ENCODE results near the gene MAP7D2. TPM values are rescaled to one million over a fixed set of nuclear protein-coding genes. Genes with fewer than 3 reads are reported as not detected.

Gene MAP7D2
- total and polyA plus RNA-seq, 2 of the 4 experiments (the other 2 are of a cell fraction), result 0.18 to 0.19 TPM

GRCh38 chrX:20042221-20042620, 74.5 kb downstream of the MAP7D2 start:
- Histone ChIP-seq H4K5ac (ENCODE audit: low read depth, low read length) (no peak overlapping the region), H4K91ac (ENCODE audit: insufficient read depth, low read depth, low read length) (no peak overlapping the region), H3K56ac (ENCODE audit: extremely low read depth, insufficient read depth, low read length) (no peak overlapping the region), H3K4ac (ENCODE audit: low read depth, low read length) (no peak overlapping the region), H3K4me2 (ENCODE audit: low read depth, low read length) (no peak overlapping the region), H4K8ac (ENCODE audit: low read depth in 2 of 2, low read length in 2 of 2) (no peak overlapping the region), H3K23ac (ENCODE audit: low read depth, low read length) (no peak overlapping the region), H3K9me3 (ENCODE audit: control insufficient read depth, insufficient read depth, low read length) (no peaks in the 10 kb centered on the region), H2BK120ac (ENCODE audit: low read depth, low read length) (no peak overlapping the region), H3K27me3 (ENCODE audit: control insufficient read depth, insufficient read depth, low read length) (peaks cover 11% of the 10 kb centered on the region), H3K14ac (replicated peaks; ENCODE audit: low read depth, low read length) (no peak overlapping the region), H3K9ac (ENCODE audit: low read depth, low read length) (no peak overlapping the region), H3K4me1 (ENCODE audit: control insufficient read depth, insufficient read depth, low read length) (no peaks in the 10 kb centered on the region), H3K4me3 (ENCODE audit: insufficient read depth, low read depth, low read length) (no peak overlapping the region), H3K36me3 (ENCODE audit: control insufficient read depth, insufficient read depth, low read length) (no peaks in the 10 kb centered on the region), H2AK5ac (ENCODE audit: low read depth, low read length) (no peak overlapping the region), H2AK9ac (replicated peaks; ENCODE audit: low read depth, low read length, poor library complexity) (no peak overlapping the region), H2BK15ac (ENCODE audit: low read depth, low read length) (no peak overlapping the region), H2BK5ac (ENCODE audit: low read depth, low read length, poor library complexity, severe bottlenecking) (no peak overlapping the region), H3K27ac (ENCODE audit: insufficient read depth, low read length) (no peak overlapping the region), H3K9me1 (ENCODE audit: insufficient read depth, low read length) (no peaks in the 10 kb centered on the region), H2BK20ac (ENCODE audit: low read depth, low read length) (no peak overlapping the region), H4K20me1 (ENCODE audit: insufficient read depth, low read length) (no peaks in the 10 kb centered on the region), H3K79me1 (ENCODE audit: low read depth in 1 of 2, low read length in 2 of 2) (no peaks in the 10 kb centered on the region), H3K18ac (ENCODE audit: low read depth, low read length) (no peak overlapping the region), H2AFZ (replicated peaks; ENCODE audit: low read length, poor library complexity) (no peak overlapping the region)
- TF ChIP-seq NFE2L2 (IDR thresholded peaks at IDR 0.05; ENCODE audit: low read depth, low read length), result no peak
- no peak for TF ChIP-seq CTCF (conservative IDR thresholded peaks at IDR 0.05; ENCODE audit: low read depth, low read length)
- no peak for TF ChIP-seq POLR2A (IDR thresholded peaks at IDR 0.05; ENCODE audit: low read depth, low read length)
- TF ChIP-seq SMC3 (IDR thresholded peaks at IDR 0.05; ENCODE audit: low read depth, low read length), result no peak
- TF ChIP-seq BHLHE40 (IDR thresholded peaks at IDR 0.05; ENCODE audit: low read depth, low read length), result no peak
- no peak for TF ChIP-seq ELK1 (IDR thresholded peaks at IDR 0.05; ENCODE audit: borderline replicate concordance, low read depth, low read length)
- TF ChIP-seq MAFK (IDR thresholded peaks at IDR 0.05; ENCODE audit: low read depth, low read length), result no peak
- TF ChIP-seq CHD1 (IDR thresholded peaks at IDR 0.05; ENCODE audit: low read depth, low read length), result no peak
- TF ChIP-seq RAD21 (IDR thresholded peaks at IDR 0.05; ENCODE audit: low read length), result no peak
- TF ChIP-seq FOS (IDR thresholded peaks at IDR 0.05; ENCODE audit: low read depth, low read length), result no peak
- TF ChIP-seq RFX5 (IDR thresholded peaks at IDR 0.05; ENCODE audit: low read depth, low read length), result no peak
- no peak for TF ChIP-seq USF2 (IDR thresholded peaks at IDR 0.05; ENCODE audit: low read depth, low read length)
- no peak for TF ChIP-seq CEBPB (IDR thresholded peaks at IDR 0.05; ENCODE audit: low read depth, low read length)
- no peak for TF ChIP-seq MAZ (IDR thresholded peaks at IDR 0.05; ENCODE audit: borderline replicate concordance, low read depth, low read length)
- TF ChIP-seq MXI1 (IDR thresholded peaks at IDR 0.05; ENCODE audit: borderline replicate concordance, low read depth, low read length), result no peak
- TF ChIP-seq RCOR1 (IDR thresholded peaks at IDR 0.05; ENCODE audit: insufficient replicate concordance, low read length), result no peak
- in situ Hi-C loops (cut with MboI; ENCODE audit: low sequenced_read_pairs), result no loop called here
- WGBS, 2 experiments (ENCODE audit: extremely low coverage in 2 of 2, insufficient read length in 1 of 2), result 52% methylated on average over 3 of the region's 7 CpGs; no CpG with 5 or more reads in 1 of the 2 experiments
- intact Hi-C loops (cut with micrococcal nuclease), result no loop called here
- dilution Hi-C loops (cut with HindIII; ENCODE audit: low sequenced_read_pairs, unreplicated experiment), result no loop called here
- no peak for DNase-seq
- no TSS peak for BruUV-seq (replicated peaks)
- POLR2A ChIA-PET (ENCODE audit: unreplicated experiment), result no interaction called here
- CTCF ChIA-PET, result no interaction called here
- no peak for ATAC-seq (ENCODE audit: low read depth)

Data from IMR-90 (cell line).